ENCODE measurements around the gene FAT3.

Gene FAT3

DNA sequence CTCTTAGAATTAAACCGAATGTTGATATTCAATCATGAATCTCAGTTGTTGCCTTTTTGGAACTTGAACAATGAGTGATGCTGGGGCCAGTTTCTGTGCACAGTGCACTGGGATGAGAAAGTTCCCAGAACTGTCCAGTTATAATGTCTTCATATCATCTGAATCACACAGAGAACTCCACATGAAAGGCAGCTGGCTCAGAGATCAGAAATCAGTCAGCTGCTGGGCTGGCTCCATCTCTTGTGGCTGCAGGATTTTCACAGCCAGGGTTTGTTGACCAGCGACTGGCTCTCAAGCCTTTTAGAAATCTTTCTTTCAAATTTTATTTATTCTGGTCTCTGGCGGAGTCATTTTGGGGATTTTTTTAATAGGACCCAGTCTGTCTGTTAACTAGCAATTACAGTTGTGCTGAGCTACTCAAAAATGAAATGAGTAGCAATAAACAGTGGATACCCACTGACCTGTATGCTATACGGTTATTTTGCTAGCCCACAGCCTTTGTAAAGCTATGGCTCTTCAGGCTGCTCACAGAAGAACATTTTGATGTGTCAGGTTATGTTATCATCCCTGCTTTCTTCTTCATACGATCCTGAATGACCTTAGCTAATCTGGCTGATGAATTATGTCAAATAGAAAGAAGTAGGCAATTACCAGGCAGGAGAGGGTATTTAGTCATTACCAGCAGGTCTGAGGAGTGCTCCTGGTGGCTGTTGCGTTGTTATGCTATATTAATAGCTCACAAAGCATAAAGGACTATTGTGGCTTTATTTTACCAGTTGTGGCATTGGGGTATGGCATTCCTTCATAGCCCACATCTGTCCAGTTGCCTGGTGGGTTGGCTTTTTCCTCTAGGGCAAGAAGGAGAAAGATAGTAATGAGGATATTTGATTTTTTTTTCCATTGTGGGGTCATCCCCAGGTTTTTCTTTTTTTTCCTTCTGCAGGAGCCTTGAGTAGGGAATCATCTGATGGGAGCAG is 3.6 kb downstream of the FAT3 start:
- DNase-seq = no peak

DNA sequence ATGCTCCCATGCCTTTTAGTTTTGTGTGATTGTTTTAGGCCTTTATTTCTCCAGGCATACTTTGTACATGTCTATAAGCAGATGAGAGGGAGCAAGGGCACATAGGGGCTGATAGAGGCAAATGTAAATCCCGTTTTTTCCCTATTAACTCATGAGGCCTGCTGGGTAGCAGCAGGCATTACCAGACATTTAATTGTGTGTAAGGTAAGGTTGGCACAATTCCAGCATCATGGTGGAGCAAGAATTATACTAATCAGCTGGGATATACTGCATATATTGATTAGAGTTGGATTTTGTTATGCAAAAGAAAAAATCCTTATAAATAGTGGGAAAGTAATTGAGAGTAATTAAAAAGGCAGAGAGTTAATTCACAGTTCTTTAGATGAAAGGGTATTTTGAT is 12.2 kb downstream of the FAT3 start:
- DNase-seq = no peak

DNA sequence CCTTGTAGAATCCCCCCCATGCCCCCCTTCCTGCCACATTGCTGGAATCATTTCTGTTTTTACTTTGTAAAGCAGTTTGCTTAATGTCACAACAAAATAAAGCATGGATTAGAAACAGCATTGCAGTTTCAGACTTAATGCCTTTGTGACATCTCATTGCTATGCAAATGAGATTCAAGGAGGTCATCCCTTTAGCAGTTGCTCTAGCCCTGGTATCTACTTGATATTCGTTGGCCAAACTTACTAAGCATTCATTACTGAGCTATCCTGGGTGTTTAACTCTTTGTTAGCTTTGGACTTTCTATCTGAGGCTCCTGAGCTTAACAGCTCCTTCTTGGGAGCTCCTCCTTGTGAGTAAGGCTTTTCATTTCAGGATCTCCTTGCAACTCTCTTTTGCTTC is 16.3 kb downstream of the FAT3 start:
- no peak for DNase-seq

- DNase-seq = no peak
These were observed 21.2 kb downstream of the FAT3 start for GRCh38 chr11:92245700-92246271.

DNA sequence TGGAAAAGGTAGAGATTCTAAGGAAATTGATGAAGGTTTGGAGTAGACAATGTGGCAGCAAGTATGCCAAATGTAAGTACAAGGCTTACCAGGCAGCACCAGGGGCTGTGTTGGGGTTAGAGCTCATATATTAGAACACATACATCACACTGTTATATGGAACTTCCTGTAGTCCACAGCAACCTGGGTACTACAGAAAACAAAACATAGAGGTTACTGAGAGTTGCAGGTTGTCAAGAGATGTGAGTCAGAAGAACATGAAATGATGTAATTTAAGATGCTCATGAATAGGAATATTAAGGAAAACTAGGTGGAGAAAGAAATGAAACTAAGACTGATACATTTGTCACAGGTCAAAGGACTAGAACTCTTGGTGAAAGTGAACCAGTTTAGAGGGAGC is 22.0 kb downstream of the FAT3 start:
- no peak for DNase-seq

- no peak for DNase-seq
These were observed 24.6 kb downstream of the FAT3 start for GRCh38 chr11:92249156-92249753.

DNA sequence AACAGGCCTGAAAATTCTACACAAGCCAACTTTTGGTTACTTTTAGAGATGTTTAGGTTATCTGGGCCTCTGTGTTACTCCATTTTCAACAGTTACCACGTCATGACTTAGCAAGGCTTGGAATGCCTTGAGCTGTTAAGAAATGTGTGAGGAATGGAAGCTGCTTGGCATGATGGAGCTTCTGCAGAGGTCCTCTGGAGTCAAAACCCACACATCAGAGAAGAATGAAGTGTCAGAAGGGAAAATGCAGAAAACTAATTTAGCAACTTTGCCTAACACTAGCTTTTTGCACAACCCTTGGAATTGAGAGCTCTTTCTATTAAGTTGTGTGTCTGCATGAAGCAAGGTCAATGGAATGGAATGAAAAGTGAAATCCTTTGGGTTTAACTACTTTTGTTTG is 27.4 kb downstream of the FAT3 start:
- DNase-seq = no peak

DNA sequence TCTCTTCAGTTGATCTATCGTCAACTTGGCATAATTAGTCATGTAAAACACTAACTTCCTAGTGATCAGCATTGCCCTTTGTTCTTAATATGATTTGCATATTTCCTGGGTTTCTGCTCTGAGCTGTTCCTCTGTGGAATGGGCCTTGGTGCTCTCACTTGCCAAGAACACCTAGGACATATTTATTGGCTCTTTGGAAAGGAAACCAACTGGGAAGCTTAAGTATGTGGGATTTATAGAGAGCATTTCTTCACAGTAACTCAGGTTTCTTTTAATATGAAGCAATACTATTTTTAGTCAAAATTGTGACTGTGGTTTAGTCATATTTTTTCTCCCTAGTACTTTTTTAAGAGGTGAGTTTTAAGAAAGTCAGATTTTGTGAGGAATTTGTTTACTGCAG is 28.8 kb downstream of the FAT3 start:
- no peak for DNase-seq

GRCh38 chr11:92253945-92254344 is 29.3 kb downstream of the FAT3 start:
- DNase-seq = no peak

DNA sequence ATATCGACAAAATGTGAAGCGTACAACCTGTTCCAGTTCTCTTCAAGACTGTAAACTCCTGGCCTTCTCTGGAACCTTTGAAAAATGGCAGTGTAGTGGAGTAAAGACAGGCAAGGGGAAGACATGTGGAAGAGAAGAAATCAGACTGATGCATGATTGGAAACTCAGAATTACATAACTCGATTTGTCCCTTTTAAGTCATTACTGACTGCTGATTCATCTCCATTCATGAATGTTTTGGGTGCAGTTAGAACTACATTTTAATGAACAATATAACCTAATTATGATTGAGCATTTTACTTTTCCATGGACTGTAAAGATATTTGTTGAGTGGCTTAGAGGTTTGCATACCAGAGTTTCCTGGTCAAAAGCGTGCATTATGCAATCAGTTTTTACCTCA is 32.9 kb downstream of the FAT3 start:
- DNase-seq = no peak

GRCh38 chr11:92259861-92260260 is 35.2 kb downstream of the FAT3 start:
- no peak for DNase-seq

DNA sequence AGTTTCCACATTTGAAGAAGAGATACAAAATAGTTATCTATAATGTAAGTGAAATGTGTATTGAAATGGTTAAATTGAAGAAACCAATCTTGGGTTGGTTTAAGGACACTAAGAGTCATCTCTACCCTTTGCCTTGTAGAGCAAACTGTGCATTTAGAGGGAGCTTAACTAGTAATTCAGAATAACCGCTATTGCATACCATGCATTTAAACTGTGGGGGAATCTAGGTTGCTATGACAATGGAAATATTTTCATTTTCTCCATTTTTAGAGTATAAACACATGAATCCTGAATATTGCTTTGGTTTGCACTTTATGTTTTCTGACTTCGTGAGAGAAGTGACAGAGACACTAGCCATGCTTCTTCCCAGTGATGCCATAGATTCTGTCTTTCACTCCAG is 39.7 kb downstream of the FAT3 start:
- no peak for DNase-seq

DNA sequence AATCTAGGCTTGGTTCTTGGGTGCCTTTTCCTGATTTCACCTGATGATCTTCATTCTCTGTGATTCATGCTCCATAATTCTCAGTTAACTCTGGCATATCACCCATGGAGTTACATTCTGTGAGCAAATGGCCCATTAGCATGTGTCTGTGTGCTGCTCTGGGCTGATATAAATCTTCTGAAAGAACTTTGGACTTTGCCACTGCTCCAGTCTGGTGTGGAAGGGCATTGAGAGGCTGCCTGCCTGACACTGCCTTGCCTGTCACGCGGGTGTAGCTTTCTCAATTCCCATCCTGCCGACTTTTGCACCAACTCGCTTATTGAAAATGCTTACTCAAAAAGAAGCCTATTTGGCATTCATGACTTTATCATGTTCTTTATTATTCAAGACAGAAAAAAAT is 42.2 kb downstream of the FAT3 start:
- no peak for DNase-seq

DNA sequence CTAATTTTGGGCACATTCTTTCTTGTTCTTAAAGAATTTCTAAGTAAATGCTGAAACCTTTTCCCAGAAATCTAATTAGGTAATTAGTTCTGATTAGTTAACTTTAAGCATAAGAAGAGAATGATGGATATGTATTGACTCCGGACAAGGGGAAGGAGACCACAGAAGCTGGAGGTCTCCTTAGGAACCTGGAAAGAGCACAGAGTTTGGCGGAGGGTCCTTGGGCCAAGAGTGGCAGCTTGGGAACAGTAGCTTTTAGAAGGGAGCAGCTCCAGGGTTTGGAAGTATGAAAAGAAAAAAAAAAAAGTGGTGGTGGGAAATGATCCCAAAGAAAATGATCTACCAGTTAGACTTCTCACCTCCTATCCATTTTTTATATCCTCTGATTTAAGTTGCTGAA is 42.7 kb downstream of the FAT3 start:
- DNase-seq = no peak

DNA sequence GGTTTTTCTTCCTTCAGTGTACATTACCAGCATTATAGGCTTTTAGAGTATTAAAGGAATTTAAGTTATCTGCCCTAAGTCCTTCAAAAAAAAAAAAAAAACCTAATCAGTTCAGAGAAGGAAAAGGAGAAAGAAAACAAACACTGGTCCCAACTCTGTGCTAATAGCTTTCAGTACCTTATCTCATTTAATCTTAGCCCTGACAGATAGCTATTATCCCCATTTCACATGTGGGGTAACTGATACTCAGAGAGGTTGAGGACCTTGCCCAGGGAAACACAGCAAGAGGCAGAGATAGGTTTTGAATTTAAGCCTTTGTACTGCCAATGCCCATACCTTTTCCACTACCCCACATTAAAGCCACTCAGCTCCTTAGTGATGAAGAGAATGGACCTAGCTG is 43.4 kb downstream of the FAT3 start:
- DNase-seq = no peak

- no peak for DNase-seq
These were observed 43.9 kb downstream of the FAT3 start for GRCh38 chr11:92268546-92268945.

- DNase-seq = no peak
These were observed 44.4 kb downstream of the FAT3 start for GRCh38 chr11:92269021-92269420.

GRCh38 chr11:92269841-92270240 is 45.2 kb downstream of the FAT3 start:
- DNase-seq = no peak

DNA sequence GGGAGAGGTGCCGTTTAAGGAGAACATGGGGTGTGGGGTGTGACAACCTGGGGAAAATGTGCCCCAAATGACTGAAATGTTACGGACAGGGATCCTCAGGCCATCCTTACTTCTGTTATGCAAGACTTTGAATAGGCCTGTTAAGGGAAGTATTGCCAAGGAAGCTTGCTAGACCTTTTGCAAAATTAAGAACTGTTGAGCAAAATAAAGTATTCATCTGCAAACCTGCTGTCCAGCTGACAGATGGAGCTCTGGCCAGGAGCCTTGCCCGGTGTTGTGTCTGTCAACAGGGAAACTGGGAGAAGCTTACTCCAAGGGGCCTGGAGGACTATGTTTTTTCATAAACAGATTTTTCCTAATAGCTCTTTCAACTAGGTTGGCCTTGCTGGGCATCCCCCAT is 48.0 kb downstream of the FAT3 start:
- no peak for DNase-seq
